ENCODE data around the gene NCBP3. TPM values are rescaled to one million over a fixed set of nuclear protein-coding genes. Genes with fewer than 3 reads are reported as not detected.

Gene NCBP3
- total and polyA plus RNA-seq, 2 of the 8 experiments (the other 6 are each of a cell fraction or from before 2014, with no cell fraction given), result 19.6 to 46.1 TPM

DNA sequence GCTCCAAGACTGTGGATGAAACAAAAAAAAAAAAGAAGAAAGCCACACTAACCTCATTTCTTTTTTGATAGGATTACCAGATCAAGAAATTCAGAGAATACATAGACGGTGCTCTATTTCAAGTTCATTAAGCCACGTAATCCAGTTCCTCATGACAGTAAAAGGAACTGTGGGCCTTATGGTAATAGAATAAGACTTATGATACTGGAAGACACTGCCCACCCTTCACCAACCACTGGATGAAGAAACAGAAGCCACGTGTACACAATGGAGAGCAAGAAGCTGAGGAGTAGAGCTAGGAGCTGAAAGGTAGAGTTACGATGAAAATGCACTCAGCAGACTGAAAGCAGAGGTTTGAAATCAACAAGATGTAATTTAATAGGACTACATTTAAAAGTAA lies 11.2 kb downstream of the NCBP3 start (continued):
- TF ChIP-seq CTCF (IDR thresholded peaks at IDR 0.05; ENCODE audit: control extremely low read depth in 1 of 3, insufficient read depth in 1 of 3, low read depth in 1 of 3, low read length in 3 of 3) (no peak), E2F6 (IDR thresholded peaks at IDR 0.05) (no peak), ASH2L (IDR thresholded peaks at IDR 0.05; ENCODE audit: low read length) (no peak), MAFK (IDR thresholded peaks at IDR 0.05; ENCODE audit: low read depth, low read length) (no peak), GABPA (IDR thresholded peaks at IDR 0.05; ENCODE audit: borderline replicate concordance, insufficient read depth, low read length) (no peak)
